Activated CD4-positive, alpha-beta memory T cell treated with anti-CD3 and anti-CD28 coated beads for 36 hours (primary cell): ENCODE measurements around the gene SEMA5B. TPM values are rescaled to one million over a fixed set of nuclear protein-coding genes. Genes with fewer than 3 reads are reported as not detected.

Experiments
- CTCF ChIA-PET: fragments of 350-600 bp; sonication (Branson Sonifier 250); formaldehyde crosslinking; loops from one replicate; lab custom pipeline; 2021; ENCODE audit warnings: antibody characterized with exemption, inconsistent platforms; lab: Charles Lee
- POLR2A ChIA-PET: fragments of 350-600 bp; sonication (Branson Sonifier 250); formaldehyde crosslinking; loops from one replicate; lab custom pipeline; 2021; ENCODE audit warnings: antibody characterized with exemption; lab: Charles Lee
- DNase-seq: peaks from one replicate; pipeline ENCODE4 v3.0.0-alpha.2; 2020
- H3K27ac Mint-ChIP-seq: one replicate; pipeline ENCODE4 v1.8.0; 2021; ENCODE audit warnings: mixed read lengths
- H3K27me3 Mint-ChIP-seq: one replicate; pipeline ENCODE4 v1.8.0; 2021; ENCODE audit warnings: mixed read lengths
- H3K36me3 Mint-ChIP-seq: one replicate; pipeline ENCODE4 v1.8.0; 2021; ENCODE audit warnings: mixed read lengths
- H3K4me1 Mint-ChIP-seq: one replicate; pipeline ENCODE4 v1.8.0; 2021; ENCODE audit warnings: low read depth, mixed read lengths
- H3K4me3 Mint-ChIP-seq: one replicate; pipeline ENCODE4 v1.8.0; 2021; ENCODE audit warnings: mild to moderate bottlenecking, mixed read lengths
- H3K9me3 Mint-ChIP-seq: one replicate; pipeline ENCODE4 v1.8.0; 2021; ENCODE audit warnings: mixed read lengths
- intact Hi-C: fragments of 100-400 bp; cut with micrococcal nuclease; formaldehyde crosslinking; loops from one replicate; pipeline ENCODE4 v1.15.1; 2023
- total RNA-seq, 2 experiments: library from RNA; stranded (reverse); gene quantifications; one replicate each; pipeline ENCODE4 v1.2.3, GENCODE V29; 2021

The SEMA5B gene
- total RNA-seq, 2 experiments from 2014 or later, result not detected

GRCh38 chr3:123054109-123054778 lies 26.7 kb upstream of the SEMA5B start:
- Mint-ChIP-seq H3K4me1 (no peaks in the 10 kb centered on the region), H3K36me3 (no peaks in the 10 kb centered on the region), H3K9me3 (no peaks in the 10 kb centered on the region), H3K4me3 (no peak overlapping the region), H3K27ac (no peak overlapping the region), H3K27me3 (no peaks in the 10 kb centered on the region)
- ChIA-PET CTCF (no interaction called here), POLR2A (no interaction called here)
- intact Hi-C loops, result no loop called here
- DNase-seq, result no peak

- no peaks in the 10 kb centered on the region for H3K36me3 Mint-ChIP-seq
- intact Hi-C loops, result no loop called here
- H3K27ac Mint-ChIP-seq, result no peak overlapping the region
- CTCF ChIA-PET, result no interaction called here
- POLR2A ChIA-PET, result no interaction called here
- H3K9me3 Mint-ChIP-seq, result no peaks in the 10 kb centered on the region
- no peaks in the 10 kb centered on the region for H3K4me1 Mint-ChIP-seq
- no peak overlapping the region for H3K4me3 Mint-ChIP-seq
- no peak for DNase-seq
- no peaks in the 10 kb centered on the region for H3K27me3 Mint-ChIP-seq
Measured at GRCh38 chr3:123053107-123053506, 25.5 kb upstream of the SEMA5B start.

- Mint-ChIP-seq H3K4me1 (no peaks in the 10 kb centered on the region), H3K27me3 (no peaks in the 10 kb centered on the region), H3K4me3 (no peak overlapping the region), H3K9me3 (no peaks in the 10 kb centered on the region), H3K27ac (no peak overlapping the region), H3K36me3 (no peaks in the 10 kb centered on the region)
- intact Hi-C loops, result no loop called here
- DNase-seq, result no peak
- CTCF ChIA-PET, result no interaction called here
- POLR2A ChIA-PET, result no interaction called here
Measured at GRCh38 chr3:123050666-123051065, 23.1 kb upstream of the SEMA5B start.

- Mint-ChIP-seq H3K27me3 (no peaks in the 10 kb centered on the region), H3K4me1 (no peaks in the 10 kb centered on the region), H3K9me3 (no peaks in the 10 kb centered on the region), H3K4me3 (no peak overlapping the region), H3K36me3 (no peaks in the 10 kb centered on the region), H3K27ac (no peak overlapping the region)
- ChIA-PET POLR2A (no interaction called here), CTCF (interaction anchor here (0.6 kb wide), 1 partner anchor 334 kb away, joined by 3 read pairs; no protein-coding TSS in a partner anchor)
- DNase-seq, result no peak
- intact Hi-C loops, result no loop called here
Measured at GRCh38 chr3:123048480-123049237, 21.1 kb upstream of the SEMA5B start.

- CTCF ChIA-PET, result no interaction called here
- Mint-ChIP-seq H3K9me3 (no peaks in the 10 kb centered on the region), H3K4me3 (no peak overlapping the region), H3K27ac (no peak overlapping the region), H3K27me3 (peaks cover 2% of the 10 kb centered on the region), H3K4me1 (no peaks in the 10 kb centered on the region), H3K36me3 (no peaks in the 10 kb centered on the region)
- DNase-seq, result no peak
- intact Hi-C loops, result no loop called here
- POLR2A ChIA-PET, result no interaction called here
Measured at GRCh38 chr3:123047062-123047319, 19.4 kb upstream of the SEMA5B start.

GRCh38 chr3:123046262-123047061 lies 18.9 kb upstream of the SEMA5B start:
- ChIA-PET POLR2A (no interaction called here), CTCF (no interaction called here)

GRCh38 chr3:123044981-123045763 lies 17.6 kb upstream of the SEMA5B start:
- Mint-ChIP-seq H3K9me3 (no peaks in the 10 kb centered on the region), H3K4me1 (no peaks in the 10 kb centered on the region), H3K27ac (no peak overlapping the region), H3K4me3 (no peak overlapping the region), H3K36me3 (no peaks in the 10 kb centered on the region), H3K27me3 (peaks cover 3% of the 10 kb centered on the region)
- POLR2A ChIA-PET, result no interaction called here
- intact Hi-C loops, result no loop called here
- no peak for DNase-seq
- CTCF ChIA-PET, result no interaction called here

More at GRCh38 chr3:123046262-123047061, 18.9 kb upstream of the SEMA5B start:
- peaks cover 2% of the 10 kb centered on the region for H3K27me3 Mint-ChIP-seq
- no peaks in the 10 kb centered on the region for H3K36me3 Mint-ChIP-seq
- no peak overlapping the region for H3K4me3 Mint-ChIP-seq
- DNase-seq, result no peak
- H3K27ac Mint-ChIP-seq, result no peak overlapping the region
- no peaks in the 10 kb centered on the region for H3K9me3 Mint-ChIP-seq
- H3K4me1 Mint-ChIP-seq, result no peaks in the 10 kb centered on the region
- intact Hi-C loops, result no loop called here

- DNase-seq, result no peak
- no peaks in the 10 kb centered on the region for H3K9me3 Mint-ChIP-seq
- H3K27me3 Mint-ChIP-seq, result peaks cover 13% of the 10 kb centered on the region
- POLR2A ChIA-PET, result no interaction called here
- H3K27ac Mint-ChIP-seq, result no peak overlapping the region
- no peak overlapping the region for H3K4me3 Mint-ChIP-seq
- CTCF ChIA-PET, result no interaction called here
- no peaks in the 10 kb centered on the region for H3K4me1 Mint-ChIP-seq
- no peaks in the 10 kb centered on the region for H3K36me3 Mint-ChIP-seq
- intact Hi-C loops, result no loop called here
Measured at GRCh38 chr3:123042413-123042812, 14.8 kb upstream of the SEMA5B start.

- peaks cover 34% of the 10 kb centered on the region for H3K27me3 Mint-ChIP-seq
- H3K27ac Mint-ChIP-seq, result no peak overlapping the region
- intact Hi-C loops, result no loop called here
- CTCF ChIA-PET, result no interaction called here
- H3K4me1 Mint-ChIP-seq, result no peaks in the 10 kb centered on the region
- POLR2A ChIA-PET, result no interaction called here
- H3K4me3 Mint-ChIP-seq, result no peak overlapping the region
- DNase-seq, result no peak
- H3K36me3 Mint-ChIP-seq, result no peaks in the 10 kb centered on the region
- no peaks in the 10 kb centered on the region for H3K9me3 Mint-ChIP-seq
Measured at GRCh38 chr3:123039178-123039577, 11.6 kb upstream of the SEMA5B start.

- intact Hi-C loops, result no loop called here
- Mint-ChIP-seq H3K27ac (no peak overlapping the region), H3K27me3 (peaks cover 36% of the 10 kb centered on the region), H3K4me3 (no peak overlapping the region), H3K9me3 (no peaks in the 10 kb centered on the region), H3K4me1 (no peaks in the 10 kb centered on the region), H3K36me3 (no peaks in the 10 kb centered on the region)
- no peak for DNase-seq
- CTCF ChIA-PET, result no interaction called here
- POLR2A ChIA-PET, result no interaction called here
Measured at GRCh38 chr3:123038751-123039150, 11.2 kb upstream of the SEMA5B start.

GRCh38 chr3:123037015-123037375 lies 9.4 kb upstream of the SEMA5B start:
- peaks cover 40% of the 10 kb centered on the region for H3K27me3 Mint-ChIP-seq
- no peak for DNase-seq
- no peak overlapping the region for H3K4me3 Mint-ChIP-seq
- intact Hi-C loops, result no loop called here
- H3K36me3 Mint-ChIP-seq, result no peaks in the 10 kb centered on the region
- CTCF ChIA-PET, result no interaction called here
- H3K4me1 Mint-ChIP-seq, result no peaks in the 10 kb centered on the region
- no peak overlapping the region for H3K27ac Mint-ChIP-seq
- H3K9me3 Mint-ChIP-seq, result no peaks in the 10 kb centered on the region
- POLR2A ChIA-PET, result no interaction called here

GRCh38 chr3:123036352-123037014 lies 8.9 kb upstream of the SEMA5B start:
- Mint-ChIP-seq H3K36me3 (no peaks in the 10 kb centered on the region), H3K27me3 (peaks cover 40% of the 10 kb centered on the region), H3K27ac (no peak overlapping the region), H3K4me1 (no peaks in the 10 kb centered on the region), H3K9me3 (no peaks in the 10 kb centered on the region), H3K4me3 (no peak overlapping the region)
- ChIA-PET CTCF (no interaction called here), POLR2A (no interaction called here)
- DNase-seq, result no peak
- intact Hi-C loops, result no loop called here
